ENCODE data around the gene STAT5B. TPM values are rescaled to one million over a fixed set of nuclear protein-coding genes. Genes with fewer than 3 reads are reported as not detected.

STAT5B gene
- total RNA-seq, 2 donors from 2014 or later: 34.2 to 39.2 TPM

Other genes with a start within 250 kb of the STAT5B start
- 1 to 10 TPM; 1.8 to 2.5 TPM for gene C17orf113, start 225.8 kb downstream of the STAT5B start, total RNA-seq
- gene ZNF385C, start 177.9 kb downstream of the STAT5B start, total RNA-seq: under 1 TPM; 0.34 to 0.40 TPM
- gene DHX58, start 163.7 kb downstream of the STAT5B start, total RNA-seq: 10 to 100 TPM; 10.8 to 12.3 TPM
- 10 to 100 TPM; 23.6 TPM for gene KAT2A, start 155.0 kb downstream of the STAT5B start, total RNA-seq
- gene HSPB9, start 153.6 kb downstream of the STAT5B start, total RNA-seq: not detected
- gene RAB5C, start 121.4 kb downstream of the STAT5B start, total RNA-seq: 100 to 1,000 TPM; 166 TPM
- under 1 TPM; 0.06 TPM for gene KCNH4, start 95.2 kb downstream of the STAT5B start, total RNA-seq
- gene HCRT, start 90.9 kb downstream of the STAT5B start, total RNA-seq: not detected
- gene GHDC, start 81.9 kb downstream of the STAT5B start, total RNA-seq: 10 to 100 TPM; 19.2 to 25.2 TPM
- 10 to 100 TPM; 19.8 to 28.1 TPM for gene STAT5A, start 12.1 kb upstream of the STAT5B start, total RNA-seq
- gene STAT3, start 112.1 kb upstream of the STAT5B start, total RNA-seq: 100 to 1,000 TPM; 150 to 212 TPM
- gene CAVIN1, start 146.9 kb upstream of the STAT5B start, total RNA-seq: 10 to 100 TPM; 21.9 to 62.0 TPM
- gene ATP6V0A1, start 182.5 kb upstream of the STAT5B start, total RNA-seq: 10 to 100 TPM; 92.6 to 96.2 TPM

Measured in left colon (tissue), 2 donors.